Activated naive CD4-positive, alpha-beta T cell treated with anti-CD3 and anti-CD28 coated beads, Interleukin-2, amount 50 U/mL, for 24 hours (primary cell): ENCODE data around the gene KLK5.
"Not testable (repeated sequence)": the region's sequence is repeated elsewhere in the genome, so short reads cannot be mapped to it uniquely, and the experiment has no call there.

Source experiments
- H3K27ac Mint-ChIP-seq: one replicate; pipeline ENCODE4 v1.8.0; 2021; ENCODE audit warnings: mild to moderate bottlenecking, mixed read lengths
- H3K27me3 Mint-ChIP-seq: one replicate; pipeline ENCODE4 v1.8.0; 2021; ENCODE audit warnings: mixed read lengths
- H3K36me3 Mint-ChIP-seq: one replicate; pipeline ENCODE4 v1.8.0; 2021; ENCODE audit warnings: mixed read lengths
- H3K4me1 Mint-ChIP-seq: one replicate; pipeline ENCODE4 v1.8.0; 2021; ENCODE audit warnings: mixed read lengths
- H3K4me3 Mint-ChIP-seq: one replicate; pipeline ENCODE4 v1.8.0; 2021; ENCODE audit warnings: mild to moderate bottlenecking, mixed read lengths
- H3K9me3 Mint-ChIP-seq: one replicate; pipeline ENCODE4 v1.8.0; 2021; ENCODE audit warnings: mixed read lengths

Gene KLK5, protein sequence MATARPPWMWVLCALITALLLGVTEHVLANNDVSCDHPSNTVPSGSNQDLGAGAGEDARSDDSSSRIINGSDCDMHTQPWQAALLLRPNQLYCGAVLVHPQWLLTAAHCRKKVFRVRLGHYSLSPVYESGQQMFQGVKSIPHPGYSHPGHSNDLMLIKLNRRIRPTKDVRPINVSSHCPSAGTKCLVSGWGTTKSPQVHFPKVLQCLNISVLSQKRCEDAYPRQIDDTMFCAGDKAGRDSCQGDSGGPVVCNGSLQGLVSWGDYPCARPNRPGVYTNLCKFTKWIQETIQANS

DNA sequence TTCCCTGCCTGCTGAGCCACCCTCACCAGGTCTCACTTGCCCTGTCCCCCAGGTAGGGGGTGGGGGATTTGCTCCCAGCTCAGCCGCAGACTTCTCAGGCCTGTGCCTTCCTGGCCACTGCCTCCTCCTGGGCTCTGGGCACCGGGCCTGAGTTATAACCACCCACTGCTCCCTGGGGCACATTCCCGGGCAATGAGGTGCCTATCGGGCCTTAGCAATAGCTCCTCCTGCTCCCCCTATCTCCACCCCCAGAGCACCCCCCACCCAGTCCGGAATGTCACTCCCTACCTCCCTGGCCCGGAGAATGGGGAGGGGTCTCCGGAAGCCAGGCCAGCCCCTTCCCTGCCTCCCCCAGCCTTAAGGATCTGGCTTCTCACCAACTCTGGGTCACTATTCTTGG lies at the start of gene KLK5:
TSS of gene KLK5 (minus strand) at position 129 of the 400 bp plus-strand sequence. CDS start 381 bp downstream, outside the sequence.
- Mint-ChIP-seq H3K36me3 (no peaks in the 10 kb centered on the region), H3K4me3 (no peak within 1 kb of the TSS), H3K9me3 (no peaks in the 10 kb centered on the region), H3K4me1 (no peaks in the 10 kb centered on the region), H3K27ac (no peak within 1 kb of the TSS), H3K27me3 (peaks cover 24% of the 10 kb centered on the region)

DNA sequence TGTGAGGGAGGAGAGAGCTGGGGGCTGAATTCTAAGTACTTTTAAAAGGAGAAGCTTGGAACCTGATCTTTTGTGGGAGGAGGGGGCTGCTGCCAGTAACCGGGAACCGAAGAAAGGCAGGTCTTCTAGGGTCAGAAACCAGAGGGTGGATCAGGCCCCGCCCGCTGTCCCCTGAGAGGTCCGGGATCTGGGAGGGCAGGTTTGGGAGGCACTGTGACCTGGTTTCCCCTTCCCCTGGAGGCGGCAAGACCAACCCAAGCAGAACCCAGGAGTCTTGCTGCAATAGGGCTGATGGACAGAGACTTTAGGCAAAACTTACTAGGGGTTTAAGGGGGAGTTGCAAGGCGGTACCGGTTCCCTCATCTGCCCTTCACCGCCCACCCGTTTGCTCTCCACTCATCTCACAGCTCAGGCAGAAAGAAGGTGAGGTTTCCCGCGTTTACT lies 49.3 kb upstream of the KLK5 start:
- Mint-ChIP-seq H3K36me3 (no peaks in the 10 kb centered on the region), H3K9me3 (no peaks in the 10 kb centered on the region), H3K4me1 (no peaks in the 10 kb centered on the region), H3K27ac (no peak overlapping the region), H3K4me3 (no peak overlapping the region), H3K27me3 (peaks cover 31% of the 10 kb centered on the region)

DNA sequence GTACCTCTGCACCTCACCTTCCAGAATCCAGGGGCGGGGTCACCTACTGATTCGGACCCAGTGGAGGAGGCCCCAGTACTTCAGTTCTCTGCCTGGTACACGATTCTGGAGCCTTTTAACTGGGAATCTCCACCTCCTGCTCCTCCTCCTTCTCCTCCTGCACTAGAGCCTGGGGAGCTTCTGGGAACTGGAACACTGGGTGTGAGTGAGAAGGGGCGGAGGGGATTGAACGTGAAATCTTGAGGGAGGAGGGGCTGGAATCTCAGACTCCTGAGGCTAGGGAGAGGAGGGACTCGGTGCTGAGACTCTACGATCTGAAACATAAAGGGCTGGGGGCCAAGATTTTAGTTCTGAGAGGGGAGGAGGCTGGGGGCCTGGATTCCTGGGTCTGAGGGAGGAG lies 48.7 kb upstream of the KLK5 start, which contains the start of gene KLK8:
TSS of gene KLK8 (minus strand) at position 90 of the 400 bp plus-strand sequence. CDS start 437 bp downstream, outside the sequence.
- Mint-ChIP-seq H3K27ac (no peak within 1 kb of the TSS), H3K27me3 (peaks cover 35% of the 10 kb centered on the region), H3K4me3 (no peak within 1 kb of the TSS), H3K9me3 (no peaks in the 10 kb centered on the region), H3K36me3 (no peaks in the 10 kb centered on the region), H3K4me1 (no peaks in the 10 kb centered on the region)

DNA sequence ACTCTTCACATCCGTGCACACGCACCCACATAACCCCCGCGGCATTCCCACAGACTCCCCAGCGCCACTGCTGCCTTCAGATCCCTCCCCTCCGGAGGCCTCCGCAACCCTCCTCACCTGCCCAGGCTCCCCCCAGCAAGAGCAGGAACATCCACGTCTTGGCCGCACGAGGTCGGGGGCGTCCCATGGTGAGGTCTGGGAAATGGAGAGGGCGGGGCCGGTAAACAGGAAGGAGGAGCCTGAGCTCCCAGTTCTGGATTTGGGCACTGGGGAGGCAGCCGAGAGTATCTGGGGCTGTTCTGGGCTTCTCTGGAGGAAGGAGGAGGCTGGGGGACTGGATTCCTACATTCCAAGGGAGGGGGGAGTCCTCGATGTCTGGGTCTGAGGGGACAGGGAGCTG lies 48.1 kb upstream of the KLK5 start:
- H3K4me3 Mint-ChIP-seq: no peak overlapping the region
- peaks cover 31% of the 10 kb centered on the region for H3K27me3 Mint-ChIP-seq
- H3K9me3 Mint-ChIP-seq: no peaks in the 10 kb centered on the region
- no peak overlapping the region for H3K27ac Mint-ChIP-seq
- H3K36me3 Mint-ChIP-seq: no peaks in the 10 kb centered on the region
- no peaks in the 10 kb centered on the region for H3K4me1 Mint-ChIP-seq

DNA sequence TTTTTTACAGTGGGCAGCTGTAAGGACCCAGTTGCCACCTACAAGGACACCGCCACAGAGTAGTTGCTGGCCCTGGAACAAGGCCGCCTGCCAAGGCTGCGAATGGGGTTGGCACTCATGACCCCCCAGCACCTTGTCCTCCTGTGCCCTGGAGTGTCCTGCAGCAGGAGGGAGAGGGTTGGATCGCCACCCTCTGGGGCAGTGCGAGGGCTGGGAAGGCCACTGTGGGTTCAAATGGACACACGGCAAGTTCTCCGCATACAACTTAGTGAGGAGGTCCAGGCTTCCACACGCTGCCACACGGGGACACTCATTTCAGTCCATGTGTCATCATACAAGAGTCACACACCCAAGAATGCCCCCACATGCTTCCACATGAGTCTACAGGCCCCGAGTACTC lies 47.6 kb upstream of the KLK5 start:
- no peaks in the 10 kb centered on the region for H3K36me3 Mint-ChIP-seq

DNA sequence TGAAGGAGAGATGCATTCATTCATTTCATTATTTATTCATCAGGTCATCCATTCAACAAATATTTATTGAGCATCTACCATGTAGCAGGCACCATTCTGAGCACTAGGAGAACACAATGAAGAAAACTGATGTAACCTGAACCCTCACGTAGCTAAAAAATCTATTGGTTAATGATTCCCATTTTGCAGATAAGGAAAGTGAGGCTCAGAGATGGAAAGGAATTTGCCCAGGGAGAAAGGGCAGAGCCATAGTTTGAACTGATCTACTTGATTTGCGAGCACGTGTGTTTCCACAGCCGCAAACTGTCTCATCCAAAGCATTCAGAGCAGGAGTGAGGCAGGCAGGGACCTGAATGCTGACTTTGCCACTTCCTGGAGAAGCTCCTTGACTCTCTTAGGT lies 45.8 kb upstream of the KLK5 start:
- no peaks in the 10 kb centered on the region for H3K36me3 Mint-ChIP-seq
- H3K27ac Mint-ChIP-seq: no peak overlapping the region

More for the DNA sequence above, 47.6 kb upstream of the KLK5 start:
- Mint-ChIP-seq H3K4me3 (no peak overlapping the region), H3K4me1 (no peaks in the 10 kb centered on the region), H3K27ac (no peak overlapping the region), H3K9me3 (no peaks in the 10 kb centered on the region), H3K27me3 (peaks cover 31% of the 10 kb centered on the region)

DNA sequence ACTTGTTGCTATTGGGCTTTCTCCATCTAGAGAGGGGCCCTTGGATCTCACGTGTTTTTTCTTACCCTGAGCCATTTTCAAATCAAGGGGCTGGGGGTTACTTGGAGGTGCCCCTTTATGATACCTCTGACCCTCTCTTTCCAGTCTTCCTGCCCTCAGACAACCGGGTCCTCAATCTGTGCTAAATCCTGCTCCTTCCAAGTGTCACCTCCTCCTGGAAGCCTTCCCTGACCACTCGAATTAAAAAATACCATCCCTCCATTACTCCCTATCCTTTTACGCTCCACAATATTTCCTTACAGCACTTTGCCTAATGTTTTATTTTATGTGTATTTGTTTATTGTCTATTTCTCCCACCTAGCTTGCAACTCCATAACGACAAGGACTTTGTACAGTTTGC lies 45.2 kb upstream of the KLK5 start:
- Mint-ChIP-seq H3K9me3 (no peaks in the 10 kb centered on the region), H3K27me3 (peaks cover 26% of the 10 kb centered on the region), H3K27ac (no peak overlapping the region), H3K4me1 (no peaks in the 10 kb centered on the region), H3K36me3 (no peaks in the 10 kb centered on the region), H3K4me3 (no peak overlapping the region)

More for the DNA sequence above, 45.8 kb upstream of the KLK5 start:
- H3K4me3 Mint-ChIP-seq: no peak overlapping the region
- peaks cover 29% of the 10 kb centered on the region for H3K27me3 Mint-ChIP-seq
- H3K9me3 Mint-ChIP-seq: no peaks in the 10 kb centered on the region
- no peaks in the 10 kb centered on the region for H3K4me1 Mint-ChIP-seq

DNA sequence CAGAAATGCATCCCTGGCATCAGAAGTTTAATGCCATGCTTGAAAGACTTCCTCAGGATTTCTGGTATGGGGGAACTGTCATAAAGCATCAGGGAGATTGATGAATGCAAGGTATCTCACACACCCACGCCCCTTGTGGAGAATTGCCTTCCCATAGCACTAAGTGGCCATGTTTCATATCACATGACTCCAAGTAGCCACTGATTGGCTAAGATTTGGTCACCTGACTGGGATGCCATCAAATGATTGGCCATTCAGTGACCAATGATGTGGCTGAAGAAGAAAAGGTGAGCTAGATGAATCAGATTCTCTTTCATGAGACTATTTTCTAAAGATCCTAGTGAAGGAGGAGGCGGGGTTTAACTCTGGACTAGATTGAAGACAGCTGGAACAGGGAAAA lies 41.3 kb upstream of the KLK5 start:
- Mint-ChIP-seq H3K4me3 (no peak overlapping the region), H3K4me1 (no peaks in the 10 kb centered on the region), H3K27ac (no peak overlapping the region), H3K27me3 (peaks cover 23% of the 10 kb centered on the region), H3K9me3 (no peaks in the 10 kb centered on the region), H3K36me3 (no peaks in the 10 kb centered on the region)

DNA sequence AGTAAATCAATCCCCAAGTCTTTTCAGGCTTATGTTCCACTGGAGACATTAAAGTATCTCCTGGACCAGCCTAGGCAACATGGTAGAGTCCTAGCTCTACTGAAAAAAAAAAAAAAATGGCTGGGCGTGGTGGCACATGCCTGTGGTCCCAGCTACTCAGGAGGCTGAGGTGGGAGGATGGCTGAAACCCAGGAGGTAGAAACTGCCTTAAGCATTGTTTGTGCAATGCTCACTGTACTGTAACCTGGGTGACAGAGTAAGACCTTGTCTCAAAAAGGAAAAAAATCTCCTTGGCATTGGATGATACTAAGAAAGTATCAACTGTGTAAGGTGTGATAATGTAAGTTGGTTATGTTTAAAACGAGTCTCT lies 39.8 kb upstream of the KLK5 start:
- no peak overlapping the region for H3K27ac Mint-ChIP-seq
- no peaks in the 10 kb centered on the region for H3K4me1 Mint-ChIP-seq
- H3K27me3 Mint-ChIP-seq: peaks cover 15% of the 10 kb centered on the region
- no peaks in the 10 kb centered on the region for H3K36me3 Mint-ChIP-seq
- no peak overlapping the region for H3K4me3 Mint-ChIP-seq
- H3K9me3 Mint-ChIP-seq: no peaks in the 10 kb centered on the region

DNA sequence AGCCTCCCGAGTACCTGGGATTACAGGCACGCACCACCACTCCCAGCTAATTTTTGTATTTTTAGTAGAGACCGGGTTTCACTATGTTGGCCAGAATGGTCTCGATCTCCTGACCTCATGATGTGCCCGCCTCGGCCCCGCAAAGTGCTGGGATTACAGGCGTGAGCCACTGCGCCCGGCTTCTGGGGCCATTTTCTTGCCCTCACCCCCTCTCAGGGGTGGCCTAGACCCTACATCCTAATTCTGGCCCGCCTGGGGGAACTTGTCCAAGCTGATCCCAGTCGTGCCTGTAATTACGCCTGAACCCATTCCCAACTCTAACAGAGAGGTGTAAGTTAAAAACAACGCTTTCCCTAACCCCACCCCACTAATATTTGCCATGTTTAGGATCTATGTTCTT lies 31.6 kb upstream of the KLK5 start:
- not testable (repeated sequence) for H3K27ac Mint-ChIP-seq, H3K4me3 Mint-ChIP-seq, H3K4me1 Mint-ChIP-seq, H3K36me3 Mint-ChIP-seq, H3K9me3 Mint-ChIP-seq
- peaks cover 30% of the 10 kb centered on the region for H3K27me3 Mint-ChIP-seq

DNA sequence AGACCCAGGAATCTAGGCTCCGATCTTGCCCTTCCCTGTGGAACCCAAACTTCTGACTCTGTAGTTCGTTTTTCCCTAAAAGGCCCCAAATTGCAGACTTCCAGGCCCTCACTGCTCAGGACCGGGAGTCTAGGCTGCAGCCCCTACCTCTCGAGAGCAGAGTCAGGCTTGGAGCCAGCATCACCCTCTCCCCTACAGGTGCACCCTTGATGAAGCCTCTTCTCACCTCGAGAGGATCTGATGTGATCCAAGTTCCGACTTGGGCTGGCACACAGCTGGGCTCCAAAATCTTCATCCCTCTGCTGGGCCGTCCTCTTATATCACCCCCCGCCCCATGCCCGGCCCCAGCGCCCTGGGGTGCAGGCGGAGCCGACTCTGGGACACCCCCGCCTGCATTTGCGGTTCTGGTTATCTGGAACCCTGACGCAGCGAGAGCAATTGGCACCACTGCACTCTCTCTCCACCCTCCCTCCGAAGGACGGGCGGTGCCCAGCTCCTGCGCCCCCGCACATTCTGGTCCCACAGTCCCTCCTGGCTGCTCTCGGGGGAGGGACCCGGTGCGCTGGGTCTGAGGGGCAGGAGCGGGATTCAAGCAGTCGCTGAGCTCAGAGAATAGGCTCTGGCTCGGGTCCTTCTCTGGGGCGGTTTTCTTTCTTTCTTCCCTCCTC lies 30.9 kb upstream of the KLK5 start, which contains the start of gene KLK7:
TSS of gene KLK7 (minus strand) at position 293 of the 668 bp plus-strand sequence. CDS start 1,518 bp downstream, outside the sequence.
- no peak within 1 kb of the TSS for H3K27ac Mint-ChIP-seq
- no peak within 1 kb of the TSS for H3K4me3 Mint-ChIP-seq
- peaks cover 33% of the 10 kb centered on the region for H3K27me3 Mint-ChIP-seq
- H3K36me3 Mint-ChIP-seq: no peaks in the 10 kb centered on the region
- H3K9me3 Mint-ChIP-seq: no peaks in the 10 kb centered on the region
- H3K4me1 Mint-ChIP-seq: no peaks in the 10 kb centered on the region

DNA sequence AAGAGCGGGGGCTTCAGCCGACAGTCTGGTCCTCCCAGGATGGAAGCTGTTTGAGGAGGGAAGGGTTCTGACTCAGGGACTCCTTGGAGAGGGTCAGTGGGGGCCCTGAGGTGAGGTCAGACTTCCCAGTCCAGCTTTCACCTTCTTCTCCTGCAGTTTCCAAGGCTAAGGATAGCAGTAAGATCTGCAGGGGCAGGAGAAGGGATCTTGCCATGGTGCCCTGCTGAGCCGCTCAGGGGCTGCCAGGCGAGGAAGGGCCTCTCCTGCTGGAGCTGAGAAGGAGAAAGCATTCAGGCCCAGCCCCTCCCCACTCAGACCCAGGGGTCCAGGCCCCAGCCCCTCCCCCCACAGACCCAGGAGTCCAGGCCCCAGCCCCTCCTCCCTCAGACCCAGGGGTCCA lies 29.3 kb upstream of the KLK5 start:
- no peaks in the 10 kb centered on the region for H3K4me1 Mint-ChIP-seq
- no peaks in the 10 kb centered on the region for H3K36me3 Mint-ChIP-seq
- no peak overlapping the region for H3K27ac Mint-ChIP-seq
- H3K27me3 Mint-ChIP-seq: peaks cover 38% of the 10 kb centered on the region
- H3K4me3 Mint-ChIP-seq: no peak overlapping the region
- H3K9me3 Mint-ChIP-seq: no peaks in the 10 kb centered on the region

DNA sequence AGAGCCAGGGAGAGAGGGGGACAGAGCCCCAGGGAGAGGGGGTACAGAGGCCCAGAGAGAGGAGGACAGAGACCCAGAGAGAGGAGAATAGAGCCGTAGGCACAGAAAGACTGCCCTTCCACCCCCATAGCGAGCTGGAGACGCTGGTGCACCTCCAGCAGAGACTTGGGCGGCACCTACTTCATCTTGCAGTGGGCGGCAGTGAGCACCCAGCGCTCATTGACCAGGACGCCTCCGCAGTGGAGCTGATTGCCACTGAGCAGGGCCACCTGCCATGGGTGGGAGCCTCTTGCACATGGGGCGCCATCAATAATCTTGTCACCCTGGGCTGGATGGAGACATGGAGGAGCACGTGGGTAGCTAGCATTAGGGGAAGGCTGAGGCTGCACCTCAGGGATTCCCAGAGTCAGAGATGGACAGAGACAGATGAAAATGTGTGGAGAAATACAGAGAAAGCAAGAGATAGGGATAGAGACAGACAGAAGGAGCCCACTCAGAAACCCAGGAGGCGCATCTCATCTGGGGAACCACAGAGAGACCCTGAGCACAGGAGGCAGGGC lies 28.8 kb upstream of the KLK5 start:
- no peaks in the 10 kb centered on the region for H3K36me3 Mint-ChIP-seq
- peaks cover 38% of the 10 kb centered on the region for H3K27me3 Mint-ChIP-seq

DNA sequence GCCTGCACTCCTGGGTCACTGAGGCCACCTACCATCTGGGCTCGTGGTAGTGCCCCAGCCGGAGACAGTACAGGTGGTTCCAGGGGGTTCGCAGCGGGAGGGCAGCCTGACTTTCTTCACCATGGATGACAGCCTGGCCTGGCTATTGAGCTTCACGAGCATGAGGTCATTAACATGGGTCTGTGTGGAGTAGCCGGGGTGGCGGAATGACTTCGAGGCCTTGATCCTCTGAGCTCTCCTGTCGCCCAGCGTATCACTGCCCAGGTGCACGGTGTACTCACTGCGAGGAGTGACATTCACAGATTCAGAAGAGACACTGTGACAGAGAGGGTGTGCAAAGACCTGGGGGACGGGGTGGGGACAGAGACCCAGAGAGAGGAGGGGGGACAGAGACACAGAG lies 27.4 kb upstream of the KLK5 start:
- Mint-ChIP-seq H3K9me3 (no peaks in the 10 kb centered on the region), H3K4me3 (no peak overlapping the region), H3K27me3 (peaks cover 44% of the 10 kb centered on the region), H3K36me3 (no peaks in the 10 kb centered on the region), H3K27ac (no peak overlapping the region), H3K4me1 (no peaks in the 10 kb centered on the region)

More for the DNA sequence above, 28.8 kb upstream of the KLK5 start:
- Mint-ChIP-seq H3K9me3 (no peaks in the 10 kb centered on the region), H3K27ac (no peak overlapping the region), H3K4me3 (no peak overlapping the region), H3K4me1 (no peaks in the 10 kb centered on the region)

DNA sequence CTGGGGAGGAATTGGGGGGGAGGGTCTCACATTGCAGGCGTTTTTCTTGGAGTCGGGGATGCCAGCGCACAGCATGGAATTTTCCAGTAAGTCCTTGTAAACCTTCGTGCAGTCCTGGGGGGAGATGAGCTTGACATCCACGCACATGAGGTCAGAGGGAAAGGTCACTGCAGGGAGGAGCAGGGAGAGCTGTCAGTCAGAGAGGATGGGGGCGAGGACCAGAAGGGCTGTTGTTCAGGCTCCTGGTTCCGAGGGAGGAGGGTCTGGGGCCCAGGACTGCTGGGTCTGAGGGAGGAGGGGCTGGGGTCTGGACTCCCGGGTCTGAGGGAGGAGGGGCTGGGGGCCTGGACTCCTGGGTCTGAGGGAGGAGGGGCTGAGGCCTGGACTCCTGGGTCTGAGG lies 26.9 kb upstream of the KLK5 start:
- H3K9me3 Mint-ChIP-seq: no peaks in the 10 kb centered on the region
- H3K27me3 Mint-ChIP-seq: peaks cover 41% of the 10 kb centered on the region
- no peaks in the 10 kb centered on the region for H3K4me1 Mint-ChIP-seq
- no peaks in the 10 kb centered on the region for H3K36me3 Mint-ChIP-seq
- no peak overlapping the region for H3K4me3 Mint-ChIP-seq
- H3K27ac Mint-ChIP-seq: no peak overlapping the region

DNA sequence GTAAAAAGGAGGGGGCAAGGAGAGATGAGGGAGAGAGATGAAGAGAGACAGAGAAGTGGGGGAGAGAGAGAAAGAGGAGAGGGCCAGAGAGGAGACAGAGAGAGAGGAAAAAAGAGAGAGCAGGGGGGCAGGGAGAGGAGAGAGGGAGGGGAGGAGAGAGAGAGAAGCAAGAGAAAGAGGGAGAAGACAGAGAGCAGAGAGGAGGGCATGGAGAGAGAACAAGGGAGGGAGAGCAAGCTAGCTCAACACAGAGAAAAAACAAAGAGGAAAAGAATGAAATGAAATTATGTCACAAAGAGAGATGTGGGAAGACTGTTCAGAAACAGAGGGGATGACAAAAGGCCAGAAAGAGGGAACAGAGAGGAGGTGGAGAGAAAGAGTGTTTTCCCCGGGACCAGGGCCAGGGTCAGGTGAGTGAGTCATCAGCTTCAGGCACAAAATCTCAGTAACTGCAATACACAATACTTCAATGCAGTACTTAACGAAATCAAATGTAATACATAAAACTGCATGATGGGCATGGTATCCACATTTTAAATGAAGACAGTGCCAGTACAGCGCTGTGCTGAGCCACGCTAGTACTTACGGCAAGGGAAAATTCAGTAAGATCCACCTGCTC lies 26.0 kb upstream of the KLK5 start:
- Mint-ChIP-seq H3K4me1 (no peaks in the 10 kb centered on the region), H3K36me3 (no peaks in the 10 kb centered on the region), H3K27me3 (peaks cover 43% of the 10 kb centered on the region), H3K27ac (no peak overlapping the region), H3K4me3 (no peak overlapping the region), H3K9me3 (no peaks in the 10 kb centered on the region)
